HFFc6 (cell line): ENCODE results near the gene ARMC9. TPM values are rescaled to one million over a fixed set of nuclear protein-coding genes. Genes with fewer than 3 reads are reported as not detected.

ENCODE experiments used
- DNase-seq: peaks from one replicate; pipeline ENCODE4 v3.0.0-alpha.2; 2018
- H3K27ac Mint-ChIP-seq: 2 replicates; pipeline ENCODE4 v1.8.0; 2020; ENCODE audit warnings: mild to moderate bottlenecking, mixed read lengths
- H3K27me3 Mint-ChIP-seq: 2 replicates; pipeline ENCODE4 v1.8.0; 2021; ENCODE audit warnings: mild to moderate bottlenecking, moderate library complexity, mixed read lengths; ENCODE audit not compliant: insufficient read depth
- H3K36me3 Mint-ChIP-seq: 2 replicates; pipeline ENCODE4 v1.8.0; 2021; ENCODE audit warnings: low read depth, mixed read lengths
- H3K4me1 Mint-ChIP-seq: 2 replicates; pipeline ENCODE4 v1.8.0; 2020; ENCODE audit warnings: low read depth, mixed read lengths
- H3K4me3 Mint-ChIP-seq: 2 replicates; pipeline ENCODE4 v1.8.0; 2020; ENCODE audit warnings: mild to moderate bottlenecking, moderate library complexity, mixed read lengths
- H3K9me3 Mint-ChIP-seq: 2 replicates; pipeline ENCODE4 v1.8.0; 2020; ENCODE audit warnings: mild to moderate bottlenecking, mixed read lengths
- microRNA-seq: library from miRNA; unstranded; fragments of <30 nt; microRNA quantifications from one replicate; pipeline ENCODE4, GENCODE V29; 2019
- total RNA-seq, 6 experiments: library from RNA; stranded (reverse); fragmentation: NEBNext Ultra II Directional; extraction: Animal tissue kit (Norgen Biotek cat#: 25700); gene quantifications; 2 replicates in 1 of 6; 3 replicates in 5 of 6; pipeline ENCODE4 v1.2.3, GENCODE V29; 2021
- TF ChIP-seq, protein P1 (sequence below): fragments of 200-600 bp; sonication (generic); IDR thresholded peaks from 2 replicates; pipeline ENCODE4 v1.5.0; 2021; ENCODE audit warnings: antibody characterized with exemption, mild to moderate bottlenecking

ARMC9 gene
- total RNA-seq, 6 experiments from 2014 or later, result 49.3 to 93.2 (median 55.7) TPM

- TF ChIP-seq, protein P1, sequence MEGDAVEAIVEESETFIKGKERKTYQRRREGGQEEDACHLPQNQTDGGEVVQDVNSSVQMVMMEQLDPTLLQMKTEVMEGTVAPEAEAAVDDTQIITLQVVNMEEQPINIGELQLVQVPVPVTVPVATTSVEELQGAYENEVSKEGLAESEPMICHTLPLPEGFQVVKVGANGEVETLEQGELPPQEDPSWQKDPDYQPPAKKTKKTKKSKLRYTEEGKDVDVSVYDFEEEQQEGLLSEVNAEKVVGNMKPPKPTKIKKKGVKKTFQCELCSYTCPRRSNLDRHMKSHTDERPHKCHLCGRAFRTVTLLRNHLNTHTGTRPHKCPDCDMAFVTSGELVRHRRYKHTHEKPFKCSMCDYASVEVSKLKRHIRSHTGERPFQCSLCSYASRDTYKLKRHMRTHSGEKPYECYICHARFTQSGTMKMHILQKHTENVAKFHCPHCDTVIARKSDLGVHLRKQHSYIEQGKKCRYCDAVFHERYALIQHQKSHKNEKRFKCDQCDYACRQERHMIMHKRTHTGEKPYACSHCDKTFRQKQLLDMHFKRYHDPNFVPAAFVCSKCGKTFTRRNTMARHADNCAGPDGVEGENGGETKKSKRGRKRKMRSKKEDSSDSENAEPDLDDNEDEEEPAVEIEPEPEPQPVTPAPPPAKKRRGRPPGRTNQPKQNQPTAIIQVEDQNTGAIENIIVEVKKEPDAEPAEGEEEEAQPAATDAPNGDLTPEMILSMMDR, result no peak
- H3K27me3 Mint-ChIP-seq, result peaks cover 17% of the 10 kb centered on the region
- no peak for DNase-seq
Measured at GRCh38 chr2:231421051-231421580, 222.7 kb downstream of the ARMC9 start.

DNA sequence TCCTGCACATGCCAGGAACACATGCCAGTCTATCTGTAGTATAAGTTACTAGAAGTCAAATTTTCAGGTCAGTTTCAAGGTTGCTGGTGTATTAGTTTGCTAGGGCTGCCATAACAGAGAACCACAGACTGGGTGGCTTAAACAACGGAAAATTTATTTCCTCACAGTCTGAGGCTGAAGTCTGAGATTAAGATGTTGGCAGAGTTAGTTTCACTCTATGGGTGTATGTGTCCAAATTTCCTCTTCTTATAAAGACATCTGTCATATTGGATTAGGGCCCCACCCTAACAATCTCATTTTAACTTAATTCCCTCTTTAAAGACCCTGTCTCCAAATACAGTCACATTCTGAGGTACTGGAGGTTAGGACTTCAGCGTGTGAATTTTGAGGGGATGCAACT is 223.6 kb downstream of the ARMC9 start:
- no peak overlapping the region for H3K4me3 Mint-ChIP-seq
- H3K9me3 Mint-ChIP-seq, result no peaks in the 10 kb centered on the region
- H3K4me1 Mint-ChIP-seq, result peaks cover 9% of the 10 kb centered on the region; the same call in 1 of the 2 replicates
- no peaks in the 10 kb centered on the region for H3K36me3 Mint-ChIP-seq
- H3K27me3 Mint-ChIP-seq, result peaks cover 21% of the 10 kb centered on the region
- TF ChIP-seq, protein P1, result no peak
- H3K27ac Mint-ChIP-seq, result no peak overlapping the region
- DNase-seq, result no peak

More at GRCh38 chr2:231421051-231421580, 222.7 kb downstream of the ARMC9 start:
- Mint-ChIP-seq H3K4me1 (peaks cover 7% of the 10 kb centered on the region; the same call in 1 of the 2 replicates), H3K27ac (no peak overlapping the region), H3K36me3 (no peaks in the 10 kb centered on the region), H3K4me3 (no peak overlapping the region), H3K9me3 (no peaks in the 10 kb centered on the region)

DNA sequence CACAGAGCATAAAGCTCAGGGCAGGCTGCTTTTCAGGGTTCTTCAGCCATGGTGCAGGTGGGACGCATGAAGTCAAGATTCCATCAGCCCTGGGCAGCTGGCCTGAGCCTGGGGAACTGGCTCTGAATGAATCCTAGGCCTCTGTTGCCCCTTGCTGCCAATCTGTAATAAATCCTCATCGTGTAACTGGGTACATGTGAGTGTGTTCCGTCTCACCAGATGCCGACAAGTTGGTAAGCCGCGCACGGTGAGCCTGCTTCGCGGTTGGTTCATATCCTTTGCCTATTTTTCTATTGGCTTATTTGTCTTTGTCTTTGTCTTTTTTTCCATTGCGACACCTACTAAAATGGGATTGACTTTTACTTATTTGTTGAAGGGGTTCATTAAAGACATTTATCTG is 224.7 kb downstream of the ARMC9 start:
- no peak overlapping the region for H3K27ac Mint-ChIP-seq
- H3K4me3 Mint-ChIP-seq, result no peak overlapping the region
- no peak for DNase-seq
- TF ChIP-seq, protein P1, result no peak
- H3K27me3 Mint-ChIP-seq, result peaks cover 21% of the 10 kb centered on the region
- H3K4me1 Mint-ChIP-seq, result peaks cover 9% of the 10 kb centered on the region; the same call in 1 of the 2 replicates
- H3K9me3 Mint-ChIP-seq, result no peaks in the 10 kb centered on the region
- H3K36me3 Mint-ChIP-seq, result no peaks in the 10 kb centered on the region

Small RNA genes within 50 kb of the gene (microRNA-seq; reads per million reads assigned to microRNA genes)
- gene MIR4777, result not detected

Other genes starting within 250 kb of the ARMC9 start
- gene SPATA3, start 202.5 kb upstream of the ARMC9 start, total RNA-seq, result not detected
- gene C2orf72, start 161.1 kb upstream of the ARMC9 start, total RNA-seq, result not detected
- gene PSMD1, start 141.8 kb upstream of the ARMC9 start, total RNA-seq, result 100 to 1,000 TPM; 139 to 200 (median 167) TPM
- under 1 TPM in 5 of 6 experiments, not detected in 1; 0.09 to 0.33 (median 0.26) TPM for gene HTR2B, start 73.6 kb upstream of the ARMC9 start, total RNA-seq
- under 1 TPM in 5 of 6 experiments, not detected in 1; 0.09 to 0.15 (median 0.11) TPM for gene B3GNT7, start 197.1 kb downstream of the ARMC9 start, total RNA-seq